ENCODE measurements around the gene TMCC2.

- no peak for TF ChIP-seq CTCF (IDR thresholded peaks at IDR 0.05; ENCODE audit: insufficient read depth, low read depth, low read length)
- TF ChIP-seq EZH2 (IDR thresholded peaks at IDR 0.05; ENCODE audit: insufficient read depth, low read length): no peak
Observed at GRCh38 chr1:205228093-205228521, 361 bp downstream of the TMCC2 start.

All from astrocyte (in vitro differentiated cells and primary cell).